Measurements from ENCODE around the gene GRK4. TPM values are rescaled to one million over a fixed set of nuclear protein-coding genes. Genes with fewer than 3 reads are reported as not detected.

GRK4 gene
- total and polyA plus RNA-seq, 2 of the 8 experiments (the other 6 are each of a cell fraction or from before 2014, with no cell fraction given), result 0.77 to 1.8 TPM

DNA sequence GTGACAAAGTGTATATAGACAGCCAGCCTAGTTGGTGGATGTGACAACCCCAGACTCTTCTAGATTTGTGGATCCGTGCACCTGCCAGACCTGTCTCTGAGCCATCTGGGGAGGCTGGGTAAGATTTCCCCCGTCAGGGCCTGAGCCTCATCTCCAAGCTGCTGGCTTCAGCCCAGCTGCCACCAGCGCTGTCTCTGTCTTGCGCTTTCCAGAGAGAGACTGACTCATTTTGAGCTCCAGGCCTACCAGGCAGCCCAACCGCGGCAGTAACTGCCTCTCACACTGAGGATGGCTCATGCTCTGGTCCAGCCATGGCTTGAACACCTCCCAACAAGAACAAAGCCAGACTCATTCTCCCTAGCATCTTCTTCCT is 26.6 kb upstream of the GRK4 start (continued):
- TF ChIP-seq, protein P1, sequence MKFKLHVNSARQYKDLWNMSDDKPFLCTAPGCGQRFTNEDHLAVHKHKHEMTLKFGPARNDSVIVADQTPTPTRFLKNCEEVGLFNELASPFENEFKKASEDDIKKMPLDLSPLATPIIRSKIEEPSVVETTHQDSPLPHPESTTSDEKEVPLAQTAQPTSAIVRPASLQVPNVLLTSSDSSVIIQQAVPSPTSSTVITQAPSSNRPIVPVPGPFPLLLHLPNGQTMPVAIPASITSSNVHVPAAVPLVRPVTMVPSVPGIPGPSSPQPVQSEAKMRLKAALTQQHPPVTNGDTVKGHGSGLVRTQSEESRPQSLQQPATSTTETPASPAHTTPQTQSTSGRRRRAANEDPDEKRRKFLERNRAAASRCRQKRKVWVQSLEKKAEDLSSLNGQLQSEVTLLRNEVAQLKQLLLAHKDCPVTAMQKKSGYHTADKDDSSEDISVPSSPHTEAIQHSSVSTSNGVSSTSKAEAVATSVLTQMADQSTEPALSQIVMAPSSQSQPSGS (IDR thresholded peaks at IDR 0.05; ENCODE audit: low read length), result no peak
- TF ChIP-seq POLR2A (IDR thresholded peaks at IDR 0.05; ENCODE audit: control extremely low read depth in 1 of 2, low read depth in 2 of 2, low read length in 2 of 2) (no peak; a peak in 2 of 3 replicates), GABPA (IDR thresholded peaks at IDR 0.05; ENCODE audit: borderline replicate concordance, insufficient read depth, low read length) (no peak)
- TF ChIP-seq, protein P2, sequence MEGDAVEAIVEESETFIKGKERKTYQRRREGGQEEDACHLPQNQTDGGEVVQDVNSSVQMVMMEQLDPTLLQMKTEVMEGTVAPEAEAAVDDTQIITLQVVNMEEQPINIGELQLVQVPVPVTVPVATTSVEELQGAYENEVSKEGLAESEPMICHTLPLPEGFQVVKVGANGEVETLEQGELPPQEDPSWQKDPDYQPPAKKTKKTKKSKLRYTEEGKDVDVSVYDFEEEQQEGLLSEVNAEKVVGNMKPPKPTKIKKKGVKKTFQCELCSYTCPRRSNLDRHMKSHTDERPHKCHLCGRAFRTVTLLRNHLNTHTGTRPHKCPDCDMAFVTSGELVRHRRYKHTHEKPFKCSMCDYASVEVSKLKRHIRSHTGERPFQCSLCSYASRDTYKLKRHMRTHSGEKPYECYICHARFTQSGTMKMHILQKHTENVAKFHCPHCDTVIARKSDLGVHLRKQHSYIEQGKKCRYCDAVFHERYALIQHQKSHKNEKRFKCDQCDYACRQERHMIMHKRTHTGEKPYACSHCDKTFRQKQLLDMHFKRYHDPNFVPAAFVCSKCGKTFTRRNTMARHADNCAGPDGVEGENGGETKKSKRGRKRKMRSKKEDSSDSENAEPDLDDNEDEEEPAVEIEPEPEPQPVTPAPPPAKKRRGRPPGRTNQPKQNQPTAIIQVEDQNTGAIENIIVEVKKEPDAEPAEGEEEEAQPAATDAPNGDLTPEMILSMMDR (IDR thresholded peaks at IDR 0.05; ENCODE audit: control extremely low read depth in 1 of 3, insufficient read depth in 1 of 3, low read depth in 1 of 3, low read length in 3 of 3), result no peak
